ENCODE measurements around the gene SMU1.

- TF ChIP-seq CTCF (IDR thresholded peaks at IDR 0.05), result no peak
- TF ChIP-seq POLR2A (IDR thresholded peaks at IDR 0.05), result no peak
Measured at GRCh38 chr9:33120620-33121019, 44.1 kb upstream of the SMU1 start.

Data from adrenal gland (tissue), 5 donors.